HUES48 (cell line): ENCODE results near the gene CYP4F12.

Experiments used
- H3K27ac ChIP-seq: one replicate; pipeline ENCODE4 v1.7.0; 2013; ENCODE audit warnings: low read depth, low read length, inconsistent platforms
- H3K27me3 ChIP-seq: 2 replicates; pipeline ENCODE4 v1.6.1; 2013; ENCODE audit warnings: mild to moderate bottlenecking, low read length; ENCODE audit not compliant: control insufficient read depth, insufficient read depth
- H3K36me3 ChIP-seq: 2 replicates; pipeline ENCODE4 v1.6.1; 2013; ENCODE audit warnings: low read length; ENCODE audit not compliant: control insufficient read depth, insufficient read depth
- H3K4me1 ChIP-seq: 2 replicates; pipeline ENCODE4 v1.6.1; 2013; ENCODE audit warnings: mild to moderate bottlenecking, low read length; ENCODE audit not compliant: control insufficient read depth, insufficient read depth
- H3K4me3 ChIP-seq: 2 replicates; pipeline ENCODE4 v1.5.1; 2013; ENCODE audit warnings: mild to moderate bottlenecking, low read depth, low read length
- H3K9ac ChIP-seq: 2 replicates; pipeline ENCODE4 v1.6.1; 2013; ENCODE audit warnings: mild to moderate bottlenecking, low read depth, low read length, moderate library complexity
- H3K9me3 ChIP-seq: 2 replicates; pipeline ENCODE4 v1.6.1; 2013; ENCODE audit warnings: low read length; ENCODE audit not compliant: control insufficient read depth, insufficient read depth

Gene CYP4F12, protein sequence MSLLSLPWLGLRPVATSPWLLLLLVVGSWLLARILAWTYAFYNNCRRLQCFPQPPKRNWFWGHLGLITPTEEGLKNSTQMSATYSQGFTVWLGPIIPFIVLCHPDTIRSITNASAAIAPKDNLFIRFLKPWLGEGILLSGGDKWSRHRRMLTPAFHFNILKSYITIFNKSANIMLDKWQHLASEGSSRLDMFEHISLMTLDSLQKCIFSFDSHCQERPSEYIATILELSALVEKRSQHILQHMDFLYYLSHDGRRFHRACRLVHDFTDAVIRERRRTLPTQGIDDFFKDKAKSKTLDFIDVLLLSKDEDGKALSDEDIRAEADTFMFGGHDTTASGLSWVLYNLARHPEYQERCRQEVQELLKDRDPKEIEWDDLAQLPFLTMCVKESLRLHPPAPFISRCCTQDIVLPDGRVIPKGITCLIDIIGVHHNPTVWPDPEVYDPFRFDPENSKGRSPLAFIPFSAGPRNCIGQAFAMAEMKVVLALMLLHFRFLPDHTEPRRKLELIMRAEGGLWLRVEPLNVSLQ

DNA sequence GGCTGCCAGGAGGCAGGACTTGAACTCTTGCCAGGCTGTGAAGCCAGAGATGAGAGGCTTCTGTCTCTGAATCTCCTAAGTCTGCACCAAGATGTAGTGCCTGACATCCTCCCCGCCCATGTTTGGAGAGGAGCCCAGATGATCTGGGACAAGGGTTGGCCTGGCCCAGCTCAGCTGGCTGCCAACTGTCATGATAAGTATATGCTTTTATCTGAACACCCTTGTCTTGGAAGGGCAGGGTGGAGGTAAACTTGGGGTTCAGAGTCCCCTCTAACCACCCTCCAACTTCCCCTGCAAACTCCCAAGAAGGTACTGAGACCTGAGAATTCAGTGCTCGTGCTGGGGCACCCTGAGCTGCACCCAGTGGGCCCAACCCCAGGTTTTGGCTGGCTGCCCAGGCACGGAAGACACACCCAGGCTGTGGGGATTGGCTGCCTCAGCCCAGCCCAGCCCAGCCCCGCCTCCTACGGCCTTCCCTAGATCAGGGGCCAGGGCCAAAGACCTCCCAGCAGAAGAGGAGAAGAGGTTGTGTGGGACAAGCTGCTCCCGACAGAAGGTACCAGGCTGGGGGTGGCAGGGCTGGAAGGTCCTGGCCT is at the start of gene CYP4F12:
Gene CYP4F12, plus strand, starts transcription at position 508 of the 596 bp plus-strand sequence. CDS start 443 bp downstream, outside the sequence.
- H3K36me3 ChIP-seq: no peaks in the 10 kb centered on the region

DNA sequence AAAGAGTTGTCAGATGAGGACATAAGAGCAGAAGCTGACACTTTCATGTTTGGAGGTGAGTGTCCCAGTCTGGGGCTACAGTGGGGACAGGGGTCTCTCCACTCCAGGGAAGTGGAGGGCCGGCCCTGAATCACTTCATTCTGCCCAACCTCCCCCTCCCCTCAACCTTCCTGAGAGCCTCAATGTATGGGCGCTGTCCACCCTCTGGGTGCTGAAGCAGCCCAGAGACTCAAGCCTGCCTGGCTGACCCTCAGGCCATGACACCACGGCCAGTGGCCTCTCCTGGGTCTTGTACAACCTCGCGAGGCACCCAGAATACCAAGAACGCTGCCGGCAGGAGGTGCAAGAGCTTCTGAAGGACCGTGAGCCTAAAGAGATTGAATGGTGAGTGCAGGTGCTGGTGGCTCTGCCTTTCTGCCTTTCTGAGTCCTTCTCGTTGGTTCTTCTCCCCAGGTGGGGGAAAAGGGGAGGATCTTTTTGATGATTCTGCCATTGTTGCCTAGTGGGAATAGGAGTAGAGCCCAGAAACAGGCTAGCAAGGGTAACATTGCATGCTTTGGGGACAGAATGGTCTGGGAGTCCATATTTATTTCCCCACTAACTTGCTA is 49.1 kb upstream of the CYP4F12 start:
- Histone ChIP-seq H3K27me3 (no peaks in the 10 kb centered on the region), H3K27ac (no peak overlapping the region), H3K4me3 (no peak overlapping the region), H3K9me3 (peaks cover 86% of the 10 kb centered on the region), H3K9ac (no peak overlapping the region), H3K4me1 (no peaks in the 10 kb centered on the region), H3K36me3 (no peaks in the 10 kb centered on the region)

More for the DNA sequence above, at the start of gene CYP4F12:
- Histone ChIP-seq H3K27ac (no peak within 1 kb of the TSS), H3K9ac (no peak within 1 kb of the TSS), H3K9me3 (peaks cover 70% of the 10 kb centered on the region), H3K27me3 (no peaks in the 10 kb centered on the region), H3K4me3 (no peak within 1 kb of the TSS), H3K4me1 (no peaks in the 10 kb centered on the region)

- no peak overlapping the region for H3K9ac ChIP-seq
- H3K36me3 ChIP-seq: no peaks in the 10 kb centered on the region
- no peak overlapping the region for H3K4me3 ChIP-seq
- peaks cover 84% of the 10 kb centered on the region for H3K9me3 ChIP-seq
- H3K27ac ChIP-seq: no peak overlapping the region
- H3K4me1 ChIP-seq: no peaks in the 10 kb centered on the region
- H3K27me3 ChIP-seq: no peaks in the 10 kb centered on the region
These were observed 44.5 kb upstream of the CYP4F12 start for GRCh38 chr19:15628236-15629002.

DNA sequence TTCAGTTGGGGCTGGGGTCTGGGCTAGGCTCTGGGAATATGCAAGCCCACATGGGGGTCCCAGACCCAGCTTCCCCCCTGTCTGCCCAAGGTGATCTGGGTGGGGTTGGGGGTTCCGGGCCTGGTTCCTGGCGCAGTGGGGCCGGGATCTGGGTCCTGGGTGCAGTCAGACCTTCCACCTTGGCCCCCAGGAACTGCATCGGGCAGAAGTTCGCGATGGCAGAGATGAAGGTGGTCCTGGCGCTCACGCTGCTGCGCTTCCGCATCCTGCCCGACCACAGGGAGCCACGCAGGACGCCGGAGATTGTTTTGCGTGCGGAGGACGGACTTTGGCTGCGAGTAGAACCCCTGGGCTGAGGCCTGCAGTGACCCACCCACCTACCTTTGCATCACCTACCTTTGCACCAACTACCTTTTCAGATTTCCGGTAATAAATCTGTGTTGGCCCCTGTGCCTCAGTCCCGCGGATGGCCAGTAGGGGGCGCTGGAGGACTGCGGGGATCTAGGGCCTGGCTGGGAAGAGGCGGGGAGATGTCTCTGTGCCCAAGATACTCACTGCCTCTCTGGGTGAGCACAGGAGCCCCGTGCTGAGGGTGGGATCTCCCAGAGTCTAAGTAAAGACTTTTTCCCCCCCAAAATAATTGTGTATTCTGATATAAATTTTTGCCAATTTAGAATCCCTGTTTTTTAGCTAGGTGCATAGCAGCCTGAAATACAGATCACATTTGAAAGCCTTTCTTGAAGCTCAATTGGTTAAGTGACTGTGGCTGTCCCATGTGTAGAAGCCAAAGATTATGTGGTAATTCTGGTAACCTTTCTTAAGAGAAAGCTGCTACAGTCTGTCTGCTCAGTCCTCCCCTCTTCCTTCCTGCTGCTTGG is 43.6 kb upstream of the CYP4F12 start:
- Histone ChIP-seq H3K27me3 (no peaks in the 10 kb centered on the region), H3K27ac (no peak overlapping the region), H3K9ac (no peak overlapping the region), H3K9me3 (peaks cover 84% of the 10 kb centered on the region), H3K36me3 (no peaks in the 10 kb centered on the region), H3K4me3 (no peak overlapping the region), H3K4me1 (no peaks in the 10 kb centered on the region)

- Histone ChIP-seq H3K4me1 (no peaks in the 10 kb centered on the region), H3K27ac (no peak overlapping the region), H3K9ac (no peak overlapping the region), H3K9me3 (peaks cover 91% of the 10 kb centered on the region), H3K36me3 (no peaks in the 10 kb centered on the region), H3K27me3 (no peaks in the 10 kb centered on the region), H3K4me3 (no peak overlapping the region)
These were observed 41.1 kb upstream of the CYP4F12 start for GRCh38 chr19:15631817-15632216.

GRCh38 chr19:15633082-15633835 is 39.6 kb upstream of the CYP4F12 start:
- H3K9ac ChIP-seq: no peak overlapping the region
- no peak overlapping the region for H3K27ac ChIP-seq
- peaks cover 88% of the 10 kb centered on the region for H3K9me3 ChIP-seq
- H3K4me1 ChIP-seq: no peaks in the 10 kb centered on the region
- no peaks in the 10 kb centered on the region for H3K27me3 ChIP-seq
- H3K36me3 ChIP-seq: no peaks in the 10 kb centered on the region
- no peak overlapping the region for H3K4me3 ChIP-seq

DNA sequence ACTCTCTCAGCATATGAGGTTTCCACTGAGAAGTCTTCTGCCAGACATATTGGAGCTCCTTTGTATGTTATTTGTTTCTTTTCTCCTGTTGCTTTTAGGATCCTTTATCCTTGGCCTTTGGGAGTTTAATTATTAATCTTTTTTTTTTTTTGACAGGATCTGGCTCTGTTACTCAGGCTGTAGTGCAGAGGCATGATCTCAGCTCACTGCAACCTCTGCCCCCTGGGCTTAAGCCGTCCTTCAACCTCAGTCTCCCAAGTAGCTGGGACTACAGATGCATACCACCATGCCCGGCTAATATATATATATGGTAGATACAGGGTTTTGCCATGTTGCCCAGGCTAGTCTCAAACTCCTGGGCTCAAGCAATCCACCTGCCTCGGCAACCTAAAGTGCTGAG is 38.8 kb upstream of the CYP4F12 start:
- no peaks in the 10 kb centered on the region for H3K36me3 ChIP-seq
- H3K4me3 ChIP-seq: no peak overlapping the region
- H3K4me1 ChIP-seq: no peaks in the 10 kb centered on the region
- H3K9me3 ChIP-seq: peaks cover 84% of the 10 kb centered on the region
- no peaks in the 10 kb centered on the region for H3K27me3 ChIP-seq
- H3K9ac ChIP-seq: no peak overlapping the region
- no peak overlapping the region for H3K27ac ChIP-seq

- Histone ChIP-seq H3K9ac (no peak overlapping the region), H3K27ac (no peak overlapping the region), H3K9me3 (peaks cover 84% of the 10 kb centered on the region)
These were observed 37.7 kb upstream of the CYP4F12 start for GRCh38 chr19:15635016-15635805.

DNA sequence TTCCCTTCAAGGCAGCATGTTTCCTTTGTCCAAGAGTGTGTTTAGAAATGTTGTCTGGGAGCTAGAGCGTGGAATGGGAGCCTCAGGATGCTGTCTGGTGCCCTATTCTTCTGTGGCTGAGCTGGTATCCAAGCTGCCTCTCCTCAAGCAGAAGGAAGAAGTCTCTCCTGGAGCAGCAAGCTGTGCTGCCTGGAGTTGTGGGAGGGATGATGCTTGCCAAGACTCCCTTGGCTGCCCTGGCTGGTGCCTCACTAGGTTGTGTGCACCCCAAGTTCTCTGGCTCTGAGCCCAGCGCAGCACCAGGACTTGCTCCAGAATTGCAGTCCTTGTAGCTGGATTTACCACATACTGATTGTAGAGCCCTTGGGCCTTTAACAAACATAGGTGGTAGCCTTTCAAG is 36.9 kb upstream of the CYP4F12 start:
- Histone ChIP-seq H3K4me1 (no peaks in the 10 kb centered on the region), H3K36me3 (no peaks in the 10 kb centered on the region), H3K9ac (no peak overlapping the region), H3K27ac (no peak overlapping the region), H3K4me3 (no peak overlapping the region), H3K9me3 (peaks cover 84% of the 10 kb centered on the region), H3K27me3 (no peaks in the 10 kb centered on the region)

More at GRCh38 chr19:15635016-15635805, 37.7 kb upstream of the CYP4F12 start:
- H3K4me3 ChIP-seq: no peak overlapping the region
- no peaks in the 10 kb centered on the region for H3K27me3 ChIP-seq
- H3K36me3 ChIP-seq: no peaks in the 10 kb centered on the region
- no peaks in the 10 kb centered on the region for H3K4me1 ChIP-seq
